ENCODE data around the gene PHC1. TPM values are rescaled to one million over a fixed set of nuclear protein-coding genes. Genes with fewer than 3 reads are reported as not detected.
"Not testable (repeated sequence)": the region's sequence is repeated elsewhere in the genome, so short reads cannot be mapped to it uniquely, and the experiment has no call there.

Gene PHC1
- total RNA-seq, 8 experiments from 2014 or later = 4.0 to 53.6 (median 43.0) TPM

- H3K27ac ChIP-seq = no peak overlapping the region
- no peak overlapping the region for H3K4me3 ChIP-seq
- WGBS, 10 experiments = 0 to 86% (median 38%) methylated on average over 1 of the region's 1 CpG; no CpG with 5 or more reads in 2 of the 10 experiments
- ATAC-seq (replicated peaks in 6 of 8) = no peak
- H3K4me1 ChIP-seq (replicated peaks in 1 of 2) = no peaks in the 10 kb centered on the region
- in situ Hi-C loops (cut with MboI; ENCODE audit: low pct_unique_long_range_greater_than_20kb in 2 of 9, low sequenced_read_pairs in 9 of 9, unreplicated experiment in 9 of 9) = loop anchor here in 7 of 9 experiments (25.0 kb wide), 2 partner anchors 208 to 233 kb away; partner anchors contain the start of genes RIMKLB (in 6 of the 7) and MFAP5 (in 1 of the 7)
Observed at GRCh38 chr12:8894986-8895385, 19.3 kb upstream of the PHC1 start.

GRCh38 chr12:8897081-8897480, 17.2 kb upstream of the PHC1 start:
- Histone ChIP-seq H3K4me3 (no peak overlapping the region), H3K4me1 (replicated peaks in 1 of 2) (no peaks in the 10 kb centered on the region), H3K27ac (no peak overlapping the region)
- ATAC-seq (replicated peaks in 6 of 8) = no peak
- in situ Hi-C loops (cut with MboI; ENCODE audit: low pct_unique_long_range_greater_than_20kb in 2 of 9, low sequenced_read_pairs in 9 of 9, unreplicated experiment in 9 of 9) = loop anchor here in 7 of 9 experiments (25.0 kb wide), 2 partner anchors 210 to 235 kb away; partner anchors contain the start of genes RIMKLB (in 6 of the 7) and MFAP5 (in 1 of the 7)
- WGBS, 10 experiments = 8 to 100% (median 76%) methylated on average over 2 to 7 of the region's 7 CpGs; no CpG with 5 or more reads in 3 of the 10 experiments

- WGBS, 10 experiments = 20 to 100% (median 82%) methylated on average over 2 to 4 of the region's 6 CpGs; no CpG with 5 or more reads in 1 of the 10 experiments
- Histone ChIP-seq H3K4me3 (no peak overlapping the region), H3K27ac (no peak overlapping the region), H3K4me1 (replicated peaks in 1 of 2) (no peaks in the 10 kb centered on the region)
- no peak for ATAC-seq (replicated peaks in 6 of 8)
- in situ Hi-C loops (cut with MboI; ENCODE audit: low pct_unique_long_range_greater_than_20kb in 2 of 9, low sequenced_read_pairs in 9 of 9, unreplicated experiment in 9 of 9) = loop anchor here in 7 of 9 experiments (25.0 kb wide), 2 partner anchors 213 to 238 kb away; partner anchors contain the start of genes RIMKLB (in 6 of the 7) and MFAP5 (in 1 of the 7)
Observed at GRCh38 chr12:8899830-8900229, 14.5 kb upstream of the PHC1 start.

GRCh38 chr12:8902703-8903102, 11.6 kb upstream of the PHC1 start:
- H3K4me3 ChIP-seq; in situ Hi-C loops (cut with MboI; ENCODE audit: low pct_unique_long_range_greater_than_20kb in 2 of 9, low sequenced_read_pairs in 9 of 9, unreplicated experiment in 9 of 9); H3K4me1 ChIP-seq (replicated peaks in 1 of 2); ATAC-seq (replicated peaks in 6 of 8); H3K27ac ChIP-seq: not testable (repeated sequence)
- WGBS, 10 experiments = 20 to 100% (median 93%) methylated on average over 1 to 5 of the region's 5 CpGs; no CpG with 5 or more reads in 1 of the 10 experiments

- H3K4me3 ChIP-seq = no peak overlapping the region
- no peaks in the 10 kb centered on the region for H3K4me1 ChIP-seq (replicated peaks in 1 of 2)
- in situ Hi-C loops (cut with MboI; ENCODE audit: low pct_unique_long_range_greater_than_20kb in 2 of 9, low sequenced_read_pairs in 9 of 9, unreplicated experiment in 9 of 9) = no loop called here
- ATAC-seq (replicated peaks in 6 of 8) = no peak
- H3K27ac ChIP-seq = no peak overlapping the region
- WGBS, 10 experiments = 0 to 92% (median 81%) methylated on average over 1 to 3 of the region's 3 CpGs; no CpG with 5 or more reads in 2 of the 10 experiments
Observed at GRCh38 chr12:8903646-8904045, 10.7 kb upstream of the PHC1 start.

- in situ Hi-C loops (cut with MboI; ENCODE audit: low pct_unique_long_range_greater_than_20kb in 2 of 9, low sequenced_read_pairs in 9 of 9, unreplicated experiment in 9 of 9) = no loop called here
- no peak for ATAC-seq (replicated peaks in 6 of 8)
- H3K4me3 ChIP-seq = no peak overlapping the region
- H3K4me1 ChIP-seq (replicated peaks in 1 of 2) = no peaks in the 10 kb centered on the region
- no peak overlapping the region for H3K27ac ChIP-seq
Observed at GRCh38 chr12:8904665-8905064, 9.6 kb upstream of the PHC1 start.

- no peak for ATAC-seq (replicated peaks in 6 of 8)
- 60 to 90% (median 80%) methylated on average over 1 to 10 of the region's 10 CpGs; no CpG with 5 or more reads in 1 of the 10 experiments for WGBS, 10 experiments
- in situ Hi-C loops (cut with MboI; ENCODE audit: low pct_unique_long_range_greater_than_20kb in 2 of 9, low sequenced_read_pairs in 9 of 9, unreplicated experiment in 9 of 9) = no loop called here
- no peak overlapping the region for H3K27ac ChIP-seq
- no peaks in the 10 kb centered on the region for H3K4me1 ChIP-seq (replicated peaks in 1 of 2)
- no peak overlapping the region for H3K4me3 ChIP-seq
Observed at GRCh38 chr12:8905546-8905945, 8.8 kb upstream of the PHC1 start.

- no peak for ATAC-seq (replicated peaks in 6 of 8)
- Histone ChIP-seq H3K27ac (no peak overlapping the region), H3K4me3 (no peak overlapping the region), H3K4me1 (replicated peaks in 1 of 2) (peaks cover 2 to 6% of the 10 kb centered on the region in 2 donors)
- in situ Hi-C loops (cut with MboI; ENCODE audit: low pct_unique_long_range_greater_than_20kb in 2 of 9, low sequenced_read_pairs in 9 of 9, unreplicated experiment in 9 of 9) = no loop called here
- WGBS, 10 experiments = 12 to 88% (median 72%) methylated on average over 4 to 12 of the region's 16 CpGs; no CpG with 5 or more reads in 1 of the 10 experiments
Observed at GRCh38 chr12:8906266-8907180, 7.8 kb upstream of the PHC1 start.

GRCh38 chr12:8907513-8907912, 6.8 kb upstream of the PHC1 start:
- no peak overlapping the region for H3K4me3 ChIP-seq
- peaks cover 12 to 15% of the 10 kb centered on the region in 2 donors for H3K4me1 ChIP-seq (replicated peaks in 1 of 2)
- no peak for ATAC-seq (replicated peaks in 6 of 8)
- 20 to 100% (median 71%) methylated on average over 1 to 3 of the region's 3 CpGs for WGBS, 10 experiments
- no peak overlapping the region for H3K27ac ChIP-seq
- in situ Hi-C loops (cut with MboI; ENCODE audit: low pct_unique_long_range_greater_than_20kb in 2 of 9, low sequenced_read_pairs in 9 of 9, unreplicated experiment in 9 of 9) = no loop called here

GRCh38 chr12:8909752-8910151, 4.6 kb upstream of the PHC1 start:
- in situ Hi-C loops (cut with MboI; ENCODE audit: low pct_unique_long_range_greater_than_20kb in 2 of 9, low sequenced_read_pairs in 9 of 9, unreplicated experiment in 9 of 9) = no loop called here
- ATAC-seq (replicated peaks in 6 of 8) = no peak
- Histone ChIP-seq H3K27ac (no peak overlapping the region), H3K4me3 (no peak overlapping the region), H3K4me1 (replicated peaks in 1 of 2) (peaks cover 17 to 22% of the 10 kb centered on the region in 2 donors)
- WGBS, 10 experiments = 60 to 100% (median 89%) methylated on average over 2 to 5 of the region's 5 CpGs

- no peak for ATAC-seq (replicated peaks in 6 of 8)
- in situ Hi-C loops (cut with MboI; ENCODE audit: low pct_unique_long_range_greater_than_20kb in 2 of 9, low sequenced_read_pairs in 9 of 9, unreplicated experiment in 9 of 9) = no loop called here
- Histone ChIP-seq H3K27ac (no peak overlapping the region), H3K4me3 (no peak overlapping the region), H3K4me1 (replicated peaks in 1 of 2) (peaks cover 21 to 33% of the 10 kb centered on the region in 2 donors)
- WGBS, 10 experiments = 11 to 64% (median 55%) methylated on average over 2 to 3 of the region's 3 CpGs; no CpG with 5 or more reads in 2 of the 10 experiments
Observed at GRCh38 chr12:8911606-8912268, 2.6 kb upstream of the PHC1 start.

- ATAC-seq (replicated peaks in 6 of 8) = no peak
- peaks cover 21 to 33% of the 10 kb centered on the region in 2 donors for H3K4me1 ChIP-seq (replicated peaks in 1 of 2)
- in situ Hi-C loops (cut with MboI; ENCODE audit: low pct_unique_long_range_greater_than_20kb in 2 of 9, low sequenced_read_pairs in 9 of 9, unreplicated experiment in 9 of 9) = no loop called here
- H3K27ac ChIP-seq = peak overlapping the region; percentile 80 to 85
- peak overlapping the region; percentile 77 to 90 (median 78) for H3K4me3 ChIP-seq
- 7 to 48% (median 29%) methylated on average over 3 to 9 of the region's 9 CpGs; no CpG with 5 or more reads in 2 of the 10 experiments for WGBS, 10 experiments
Observed at GRCh38 chr12:8912914-8913313, 1.4 kb upstream of the PHC1 start.

GRCh38 chr12:8913702-8914032, 642 bp upstream of the PHC1 start:
- Histone ChIP-seq H3K4me3 (peak overlapping the region; percentile 77 to 90 (median 78)), H3K27ac (peak overlapping the region; percentile 80 to 85), H3K4me1 (replicated peaks in 1 of 2) (peaks cover 21 to 33% of the 10 kb centered on the region in 2 donors)
- in situ Hi-C loops (cut with MboI; ENCODE audit: low pct_unique_long_range_greater_than_20kb in 2 of 9, low sequenced_read_pairs in 9 of 9, unreplicated experiment in 9 of 9) = no loop called here
- WGBS, 10 experiments = 0 to 18% (median 5%) methylated on average over 1 to 6 of the region's 6 CpGs; no CpG with 5 or more reads in 2 of the 10 experiments
- ATAC-seq (replicated peaks in 6 of 8) = peak in 1 of 8 experiments; percentile 4

All from motor neuron (in vitro differentiated cells).